ENCODE measurements around the gene PRCC. TPM values are rescaled to one million over a fixed set of nuclear protein-coding genes. Genes with fewer than 3 reads are reported as not detected.

The PRCC gene
- total and polyA plus RNA-seq, 2 of the 13 experiments (the other 11 are each of a cell fraction or from before 2014, with no cell fraction given), result 24.2 to 40.5 TPM

DNA sequence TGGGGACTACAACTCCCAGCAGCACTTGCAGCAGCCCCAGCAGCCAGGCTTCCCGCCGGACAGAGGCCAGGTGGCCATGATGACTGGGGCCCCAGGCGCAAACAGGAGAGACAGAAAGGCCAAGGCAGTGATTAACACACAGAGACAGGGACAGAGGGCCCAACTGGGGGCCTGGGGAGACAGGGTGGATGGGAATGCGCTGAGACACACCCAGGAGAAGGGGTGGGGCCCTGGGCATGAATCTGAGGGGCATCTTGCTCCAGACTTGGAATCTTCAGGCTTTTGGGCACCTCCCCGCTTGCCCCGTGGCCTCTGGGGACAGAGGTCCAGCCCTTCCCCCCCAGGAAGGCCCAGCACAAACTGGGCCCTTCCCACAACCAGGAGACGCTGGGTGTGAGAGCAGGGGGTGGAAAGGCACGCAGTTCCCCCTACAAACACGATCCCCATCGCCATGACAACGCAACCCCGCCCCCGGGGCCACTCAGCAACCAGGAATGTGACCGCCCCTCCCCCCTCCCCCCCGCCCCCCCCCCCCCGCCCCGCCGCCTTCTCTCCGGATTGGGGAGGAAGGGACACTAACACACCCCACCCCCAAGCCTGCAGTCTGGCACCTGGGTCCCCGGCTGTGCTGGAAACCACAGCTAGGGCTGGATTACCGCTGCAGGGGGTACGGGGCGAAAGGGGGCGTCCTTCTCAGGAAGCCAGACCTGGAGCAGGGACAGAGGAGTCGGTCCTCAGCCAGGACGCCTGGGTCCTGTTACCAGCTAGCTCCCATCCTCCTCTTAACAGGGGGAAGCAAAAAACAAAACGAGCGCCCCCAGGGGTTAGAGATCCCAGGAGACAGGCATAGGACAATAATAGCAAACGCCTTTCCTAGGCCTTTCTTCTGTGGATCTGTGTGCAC lies 20.4 kb upstream of the PRCC start (continued):
- TF ChIP-seq ZNF704 (CRISPR knock-in tag; IDR thresholded peaks at IDR 0.05; ENCODE audit: borderline replicate concordance) (no peak), YEATS4 (CRISPR knock-in tag; IDR thresholded peaks at IDR 0.05; ENCODE audit: borderline replicate concordance) (peak; percentile 74; the same call in 1 of the 2 replicates), WIZ (CRISPR knock-in tag; IDR thresholded peaks at IDR 0.05) (no peak), ZEB1 (IDR thresholded peaks at IDR 0.05; ENCODE audit: insufficient replicate concordance, low read depth) (no peak), POLR2G (IDR thresholded peaks at IDR 0.05; ENCODE audit: low read depth, low read length) (peak; percentile 76), ZNF577 (CRISPR knock-in tag; IDR thresholded peaks at IDR 0.05; ENCODE audit: borderline replicate concordance, low read depth) (no peak), MYNN (CRISPR knock-in tag; IDR thresholded peaks at IDR 0.05; ENCODE audit: low read depth) (no peak; the same call in 1 of the 2 replicates), BRF2 (CRISPR knock-in tag; IDR thresholded peaks at IDR 0.05) (no peak), ZFY (CRISPR knock-in tag; IDR thresholded peaks at IDR 0.05) (peak; percentile 91), ZSCAN12 (CRISPR knock-in tag; IDR thresholded peaks at IDR 0.05) (no peak), BORCS8-MEF2B (CRISPR knock-in tag; IDR thresholded peaks at IDR 0.05) (no peak), ARNT2 (CRISPR knock-in tag; IDR thresholded peaks at IDR 0.05; ENCODE audit: low read depth) (peak; percentile 54; the same call in 1 of the 2 replicates), FOXA3 (CRISPR knock-in tag; IDR thresholded peaks at IDR 0.05) (no peak), ZNF674 (CRISPR knock-in tag; IDR thresholded peaks at IDR 0.05; ENCODE audit: low read depth) (no peak), CBFB (CRISPR knock-in tag; IDR thresholded peaks at IDR 0.05) (no peak), SMARCE1 (IDR thresholded peaks at IDR 0.05; ENCODE audit: borderline replicate concordance) (no peak), FOXO1 (CRISPR knock-in tag; IDR thresholded peaks at IDR 0.05) (no peak), MEIS2 (CRISPR knock-in tag; IDR thresholded peaks at IDR 0.05) (no peak)
- TF ChIP-seq, protein P1, sequence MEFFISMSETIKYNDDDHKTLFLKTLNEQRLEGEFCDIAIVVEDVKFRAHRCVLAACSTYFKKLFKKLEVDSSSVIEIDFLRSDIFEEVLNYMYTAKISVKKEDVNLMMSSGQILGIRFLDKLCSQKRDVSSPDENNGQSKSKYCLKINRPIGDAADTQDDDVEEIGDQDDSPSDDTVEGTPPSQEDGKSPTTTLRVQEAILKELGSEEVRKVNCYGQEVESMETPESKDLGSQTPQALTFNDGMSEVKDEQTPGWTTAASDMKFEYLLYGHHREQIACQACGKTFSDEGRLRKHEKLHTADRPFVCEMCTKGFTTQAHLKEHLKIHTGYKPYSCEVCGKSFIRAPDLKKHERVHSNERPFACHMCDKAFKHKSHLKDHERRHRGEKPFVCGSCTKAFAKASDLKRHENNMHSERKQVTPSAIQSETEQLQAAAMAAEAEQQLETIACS (CRISPR knock-in tag; IDR thresholded peaks at IDR 0.05), result no peak
- TF ChIP-seq, protein P2, sequence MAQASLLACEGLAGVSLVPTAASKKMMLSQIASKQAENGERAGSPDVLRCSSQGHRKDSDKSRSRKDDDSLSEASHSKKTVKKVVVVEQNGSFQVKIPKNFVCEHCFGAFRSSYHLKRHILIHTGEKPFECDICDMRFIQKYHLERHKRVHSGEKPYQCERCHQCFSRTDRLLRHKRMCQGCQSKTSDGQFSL (CRISPR knock-in tag; IDR thresholded peaks at IDR 0.05), result peak; percentile 19; the same call in 1 of the 2 replicates
